Measurements from ENCODE around the gene DOCK9.
"Not testable (repeated sequence)": the region's sequence is repeated elsewhere in the genome, so short reads cannot be mapped to it uniquely, and the experiment has no call there.

DOCK9 gene

DNA sequence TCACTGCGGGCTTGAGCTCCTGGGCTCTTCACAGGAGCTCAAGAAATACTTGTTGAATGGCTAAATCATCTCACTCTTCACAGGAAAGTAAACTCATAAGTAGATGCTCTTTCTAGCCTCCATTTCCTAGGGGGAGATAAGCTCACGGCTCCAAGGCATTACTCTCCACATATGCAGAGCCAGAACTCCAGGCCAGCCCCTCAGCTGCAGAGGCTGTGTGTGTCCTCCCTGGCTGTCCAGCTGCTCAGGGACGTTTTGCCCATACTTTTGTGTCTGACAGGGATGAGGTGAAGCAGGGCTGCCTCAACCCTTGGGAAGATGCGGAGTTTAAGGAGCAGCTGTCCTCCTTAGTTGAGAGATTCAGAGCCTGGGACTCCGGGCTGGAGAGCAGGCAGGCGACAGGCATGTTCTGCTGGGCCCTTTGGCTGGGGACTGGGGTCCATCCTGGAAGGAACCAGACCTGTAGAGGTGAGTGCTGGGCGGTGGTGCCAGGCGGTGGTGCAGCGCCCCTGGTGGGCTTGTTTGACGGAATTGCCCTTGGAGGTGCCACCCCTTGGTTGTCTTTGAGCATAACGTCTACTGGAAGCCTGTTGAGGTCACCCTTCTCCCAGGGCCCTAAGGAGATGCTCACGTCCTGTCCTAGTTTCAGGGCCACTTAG lies 204.9 kb downstream of the DOCK9 start:
- DNase-seq (ENCODE audit: low read depth), result no peak

DNA sequence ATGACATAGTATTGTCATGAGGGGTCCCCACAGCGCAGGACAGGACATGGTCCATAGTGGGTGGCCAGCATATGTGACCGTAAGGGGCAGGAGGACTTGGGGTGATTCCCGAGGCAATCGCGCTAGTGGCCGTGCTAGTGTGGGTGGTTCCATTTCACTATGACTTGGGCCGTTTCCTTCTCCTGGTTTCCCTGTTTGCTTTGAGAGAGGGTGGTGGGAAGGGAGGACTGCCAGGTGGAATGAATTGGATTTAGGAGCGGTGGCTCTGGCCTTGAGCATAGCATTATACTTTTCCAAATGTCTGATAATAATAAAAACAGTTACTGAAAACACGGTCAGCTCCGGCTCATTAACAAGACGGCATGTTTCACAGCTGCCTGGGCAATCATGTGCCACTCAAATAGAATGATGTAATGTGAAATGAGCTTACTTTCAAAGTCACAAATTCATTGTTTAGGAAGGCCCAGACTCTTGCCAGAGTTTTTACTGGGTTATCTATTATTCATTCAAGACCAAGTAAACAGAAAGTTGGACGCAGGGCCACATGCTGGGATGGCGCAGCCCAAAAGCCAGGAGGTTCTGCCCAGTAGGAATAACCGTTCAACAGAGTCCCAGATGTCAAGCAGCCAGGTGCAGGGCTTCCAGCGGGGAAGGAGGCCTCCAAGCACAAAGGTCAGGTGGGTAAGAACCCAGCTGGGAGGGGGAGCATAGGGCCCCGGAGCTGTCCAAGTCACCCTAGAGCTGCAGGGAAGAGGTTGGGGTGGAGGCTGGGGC lies 205.8 kb downstream of the DOCK9 start:
- DNase-seq (ENCODE audit: low read depth), result no peak

GRCh38 chr13:98769736-98770135 lies 208.1 kb downstream of the DOCK9 start:
- no peak for DNase-seq (ENCODE audit: low read depth)

- DNase-seq (ENCODE audit: low read depth), result peak; percentile 25
These were observed 209.3 kb downstream of the DOCK9 start for GRCh38 chr13:98768522-98768921.

DNA sequence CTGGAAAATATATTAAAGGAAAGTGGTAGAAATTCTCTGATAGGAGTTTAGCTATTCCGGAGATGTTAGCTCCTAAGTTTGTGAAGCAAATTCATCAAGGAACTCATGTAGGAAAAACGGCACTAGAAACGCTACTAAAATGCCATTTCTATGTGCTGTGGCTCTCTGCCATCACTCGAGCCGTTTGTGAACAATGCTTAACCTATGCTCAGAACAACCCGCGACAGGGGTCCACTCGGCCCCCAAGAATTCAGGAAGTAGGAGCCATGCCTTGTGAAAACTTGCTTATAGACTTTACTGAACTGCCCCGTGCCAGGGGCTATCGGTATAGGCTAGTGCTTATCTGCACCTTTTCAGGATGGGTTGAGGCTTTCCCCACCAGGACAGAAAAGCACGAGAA lies 211.2 kb downstream of the DOCK9 start:
- DNase-seq (ENCODE audit: low read depth), result no peak

- DNase-seq (ENCODE audit: low read depth), result no peak
These were observed 211.8 kb downstream of the DOCK9 start for GRCh38 chr13:98765996-98766519.

DNA sequence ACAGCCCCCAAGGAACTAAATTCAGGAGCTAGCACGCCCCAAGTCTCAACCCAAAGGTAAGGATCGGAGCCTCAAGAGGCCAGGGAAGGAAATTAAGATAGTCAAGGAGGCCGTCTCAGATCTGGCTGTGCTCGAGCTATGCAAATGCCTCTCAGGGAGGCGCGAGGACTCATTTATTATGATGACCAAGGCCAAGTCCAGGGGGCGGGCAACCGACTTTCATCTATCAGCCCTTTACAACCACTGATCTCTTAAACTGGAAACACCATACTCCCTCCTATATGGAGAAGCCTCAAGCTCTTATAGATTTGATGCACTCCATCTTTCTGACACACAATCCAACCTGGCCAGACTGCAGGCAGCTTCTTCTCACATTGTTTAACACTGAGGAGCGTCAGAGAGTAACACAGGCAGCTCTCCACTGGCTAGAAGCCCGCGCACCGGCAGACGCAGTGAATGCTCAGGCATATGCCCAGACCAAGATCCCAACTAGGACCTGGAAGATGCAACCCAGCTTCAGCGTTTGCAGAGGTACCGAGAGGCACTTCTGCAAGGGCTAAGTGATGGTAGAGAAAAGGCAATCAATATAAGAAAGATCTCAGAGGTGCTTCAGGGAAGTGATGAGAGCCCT lies 215.8 kb downstream of the DOCK9 start:
- no peak for DNase-seq (ENCODE audit: low read depth)

GRCh38 chr13:98761126-98761985 lies 216.5 kb downstream of the DOCK9 start:
- peak; percentile 89 for DNase-seq (ENCODE audit: low read depth)

GRCh38 chr13:98755729-98756128 lies 222.1 kb downstream of the DOCK9 start:
- DNase-seq (ENCODE audit: low read depth), result no peak

DNA sequence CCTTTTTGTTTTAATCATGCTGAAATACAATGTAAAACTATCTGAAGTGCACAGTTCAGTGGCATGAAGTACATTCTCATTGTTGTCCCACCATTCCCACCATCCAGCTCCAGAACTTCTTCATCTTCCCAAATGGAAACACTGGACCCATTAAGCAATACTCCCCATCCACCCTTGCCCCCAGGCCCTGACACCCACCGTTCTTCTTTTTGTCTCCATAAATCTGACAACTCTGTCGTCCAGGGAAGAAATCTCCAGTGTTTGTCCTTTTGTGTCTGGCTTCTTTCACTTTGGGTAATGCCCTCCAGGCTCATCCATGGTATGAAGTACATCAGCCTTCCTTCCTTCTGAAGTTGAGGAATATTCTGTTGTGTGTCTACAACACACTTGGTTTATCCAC lies 222.7 kb downstream of the DOCK9 start:
- no peak for DNase-seq (ENCODE audit: low read depth)

DNA sequence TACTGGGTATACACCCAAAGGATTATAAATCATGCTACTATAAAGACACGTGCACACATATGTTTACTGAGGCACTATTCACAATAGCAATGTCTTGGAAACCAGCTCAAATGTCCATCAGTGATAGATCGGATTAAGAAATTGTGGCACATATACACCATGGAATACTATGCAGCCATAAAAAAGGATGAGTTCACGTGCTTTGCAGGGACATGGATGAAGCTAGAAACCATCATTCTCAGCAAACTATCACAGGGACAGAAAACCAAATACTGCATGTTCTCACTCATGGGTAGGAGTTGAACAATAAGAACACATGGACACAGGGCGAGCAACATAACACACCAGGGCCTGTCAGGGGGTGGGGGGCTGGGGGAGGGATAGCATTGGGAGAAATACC lies 223.4 kb downstream of the DOCK9 start:
- DNase-seq (ENCODE audit: low read depth), result not testable (repeated sequence)

DNA sequence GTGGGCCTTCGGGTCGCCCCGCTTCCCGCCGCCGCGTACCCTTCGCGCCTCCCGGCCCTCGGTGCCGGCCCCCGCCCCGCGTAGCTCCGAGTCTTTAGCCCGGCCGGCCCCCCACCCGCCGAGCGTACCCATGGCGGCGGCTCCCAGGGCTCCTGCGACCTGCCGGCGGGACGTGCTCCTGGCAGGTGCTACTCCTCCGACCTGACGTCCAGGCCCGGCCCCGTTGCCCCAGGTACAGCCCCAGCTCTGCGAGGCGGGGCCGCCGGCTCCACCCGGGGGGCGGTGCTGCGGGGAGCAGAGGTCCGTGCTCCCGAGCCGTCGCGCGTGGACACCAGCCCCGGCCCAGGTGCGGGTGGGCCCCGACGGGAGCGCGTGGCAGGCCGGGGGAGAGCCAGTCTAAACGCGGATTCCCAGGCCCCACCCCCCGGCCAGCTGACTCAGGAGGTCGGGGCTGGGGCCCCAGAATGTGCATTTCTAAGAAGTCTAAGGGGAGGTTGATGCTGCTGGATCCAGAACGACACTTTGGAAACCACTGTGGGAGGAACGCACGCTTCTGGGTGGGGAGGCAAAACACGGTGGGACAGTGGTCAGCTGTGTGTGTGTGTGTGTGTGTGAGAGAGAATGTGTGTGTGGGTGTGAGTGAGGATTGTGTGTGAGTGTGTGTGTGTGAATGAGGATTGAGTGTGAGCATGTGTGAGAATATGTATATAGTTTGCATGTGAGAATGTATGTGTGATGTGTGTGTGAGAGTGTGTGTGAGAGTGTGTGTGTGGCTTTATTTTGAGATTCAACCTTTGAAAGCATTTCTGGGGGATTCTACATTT lies 225.2 kb downstream of the DOCK9 start, which contains the start of gene SLC15A1:
Gene SLC15A1 (minus strand): TSS at position 206 of the 824 bp plus-strand sequence. CDS start 74 bp downstream, at position 132.
- DNase-seq (ENCODE audit: low read depth), result no peak

GRCh38 chr13:98751861-98752466 lies 225.9 kb downstream of the DOCK9 start:
- DNase-seq (ENCODE audit: low read depth), result no peak

GRCh38 chr13:98751367-98751782 lies 226.5 kb downstream of the DOCK9 start:
- no peak for DNase-seq (ENCODE audit: low read depth)

DNA sequence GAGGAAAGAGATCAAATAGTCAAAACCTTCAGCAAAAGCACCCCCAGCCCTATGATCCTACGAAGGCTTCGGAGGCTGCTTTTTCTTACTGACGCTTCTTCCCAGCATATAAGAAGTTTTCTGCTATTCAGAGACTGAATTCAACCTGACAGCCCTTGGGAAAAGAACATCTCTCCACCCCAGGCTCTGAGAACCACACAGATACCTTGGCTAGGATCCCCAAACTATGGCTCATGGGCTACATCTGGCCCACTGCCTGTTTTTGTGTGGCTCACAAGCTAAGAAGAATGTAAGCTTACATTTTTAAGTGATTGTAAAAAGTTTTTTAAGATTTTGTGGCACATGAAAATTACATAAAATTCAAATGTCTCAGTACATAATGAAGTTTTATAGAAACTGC lies 228.4 kb downstream of the DOCK9 start:
- peak; percentile 61 for DNase-seq (ENCODE audit: low read depth)

- DNase-seq (ENCODE audit: low read depth), result peak; percentile 51
These were observed 230.9 kb downstream of the DOCK9 start for GRCh38 chr13:98746968-98747367.

Measured in iris pigment epithelial cell (primary cell).